ENCODE data around the gene ARHGAP8.
"Not testable (repeated sequence)": the region's sequence is repeated elsewhere in the genome, so short reads cannot be mapped to it uniquely, and the experiment has no call there.

ARHGAP8 gene

GRCh38 chr22:44786610-44787009 is 34.2 kb downstream of the ARHGAP8 start:
- no peak for DNase-seq (ENCODE audit: low read depth, low spot score)
- Histone ChIP-seq H3K36me3 (ENCODE audit: control insufficient read depth, insufficient read depth, low read length) (no peaks in the 10 kb centered on the region; the same call in none of the 2 replicates), H3K9me3 (ENCODE audit: control insufficient read depth, insufficient read depth, low read length) (no peaks in the 10 kb centered on the region), H3K27ac (ENCODE audit: low read length) (no peak overlapping the region), H3K4me3 (ENCODE audit: low read length) (no peak overlapping the region), H3K27me3 (ENCODE audit: control insufficient read depth, insufficient read depth, low read length) (no peaks in the 10 kb centered on the region), H3K4me1 (ENCODE audit: control insufficient read depth, insufficient read depth, low read length) (peaks cover 7% of the 10 kb centered on the region)
- no CpG with 5 or more reads among the region's 7 CpGs for WGBS (ENCODE audit: insufficient coverage, insufficient read length)

GRCh38 chr22:44787832-44788231 is 35.5 kb downstream of the ARHGAP8 start:
- no peaks in the 10 kb centered on the region for H3K27me3 ChIP-seq (ENCODE audit: control insufficient read depth, insufficient read depth, low read length)
- H3K27ac ChIP-seq (ENCODE audit: low read length), result no peak overlapping the region
- H3K9me3 ChIP-seq (ENCODE audit: control insufficient read depth, insufficient read depth, low read length), result no peaks in the 10 kb centered on the region
- H3K4me1 ChIP-seq (ENCODE audit: control insufficient read depth, insufficient read depth, low read length), result peaks cover 5% of the 10 kb centered on the region; the same call in 1 of the 2 replicates
- no CpG with 5 or more reads among the region's 3 CpGs for WGBS (ENCODE audit: insufficient coverage, insufficient read length)
- DNase-seq (ENCODE audit: low read depth, low spot score), result no peak
- H3K4me3 ChIP-seq (ENCODE audit: low read length), result no peak overlapping the region
- no peaks in the 10 kb centered on the region; the same call in none of the 2 replicates for H3K36me3 ChIP-seq (ENCODE audit: control insufficient read depth, insufficient read depth, low read length)

GRCh38 chr22:44793106-44793505 is 40.7 kb downstream of the ARHGAP8 start:
- no CpG with 5 or more reads among the region's 10 CpGs for WGBS (ENCODE audit: insufficient coverage, insufficient read length)
- Histone ChIP-seq H3K9me3 (ENCODE audit: control insufficient read depth, insufficient read depth, low read length) (no peaks in the 10 kb centered on the region), H3K4me3 (ENCODE audit: low read length) (no peak overlapping the region), H3K27ac (ENCODE audit: low read length) (no peak overlapping the region), H3K36me3 (ENCODE audit: control insufficient read depth, insufficient read depth, low read length) (0 out of 2 replicates have a peak, but pooled peaks cover 2% of the 10 kb centered on the region), H3K4me1 (ENCODE audit: control insufficient read depth, insufficient read depth, low read length) (peaks cover 13% of the 10 kb centered on the region), H3K27me3 (ENCODE audit: control insufficient read depth, insufficient read depth, low read length) (no peaks in the 10 kb centered on the region)
- no peak for DNase-seq (ENCODE audit: low read depth, low spot score)

- Histone ChIP-seq H3K36me3 (ENCODE audit: control insufficient read depth, insufficient read depth, low read length) (0 out of 2 replicates have a peak, but pooled peaks cover 2% of the 10 kb centered on the region), H3K27ac (ENCODE audit: low read length) (no peak overlapping the region), H3K27me3 (ENCODE audit: control insufficient read depth, insufficient read depth, low read length) (no peaks in the 10 kb centered on the region), H3K4me3 (ENCODE audit: low read length) (no peak overlapping the region), H3K9me3 (ENCODE audit: control insufficient read depth, insufficient read depth, low read length) (no peaks in the 10 kb centered on the region), H3K4me1 (ENCODE audit: control insufficient read depth, insufficient read depth, low read length) (peaks cover 13% of the 10 kb centered on the region)
- no peak for DNase-seq (ENCODE audit: low read depth, low spot score)
- no CpG with 5 or more reads among the region's 24 CpGs for WGBS (ENCODE audit: insufficient coverage, insufficient read length)
These were observed 41.3 kb downstream of the ARHGAP8 start for GRCh38 chr22:44793506-44794172.

GRCh38 chr22:44795701-44796630 is 43.6 kb downstream of the ARHGAP8 start:
- 0 out of 2 replicates have a peak, but pooled peaks cover 2% of the 10 kb centered on the region for H3K36me3 ChIP-seq (ENCODE audit: control insufficient read depth, insufficient read depth, low read length)
- H3K4me1 ChIP-seq (ENCODE audit: control insufficient read depth, insufficient read depth, low read length), result peaks cover 13% of the 10 kb centered on the region
- no peaks in the 10 kb centered on the region for H3K27me3 ChIP-seq (ENCODE audit: control insufficient read depth, insufficient read depth, low read length)
- DNase-seq (ENCODE audit: low read depth, low spot score), result no peak
- H3K4me3 ChIP-seq (ENCODE audit: low read length), result no peak overlapping the region
- no CpG with 5 or more reads among the region's 18 CpGs for WGBS (ENCODE audit: insufficient coverage, insufficient read length)
- no peaks in the 10 kb centered on the region for H3K9me3 ChIP-seq (ENCODE audit: control insufficient read depth, insufficient read depth, low read length)
- H3K27ac ChIP-seq (ENCODE audit: low read length), result no peak overlapping the region

GRCh38 chr22:44797181-44797725 is 44.9 kb downstream of the ARHGAP8 start:
- Histone ChIP-seq H3K27me3 (ENCODE audit: control insufficient read depth, insufficient read depth, low read length) (no peaks in the 10 kb centered on the region), H3K36me3 (ENCODE audit: control insufficient read depth, insufficient read depth, low read length) (0 out of 2 replicates have a peak, but pooled peaks cover 2% of the 10 kb centered on the region), H3K4me3 (ENCODE audit: low read length) (no peak overlapping the region), H3K27ac (ENCODE audit: low read length) (no peak overlapping the region), H3K9me3 (ENCODE audit: control insufficient read depth, insufficient read depth, low read length) (no peaks in the 10 kb centered on the region), H3K4me1 (ENCODE audit: control insufficient read depth, insufficient read depth, low read length) (peaks cover 13% of the 10 kb centered on the region)
- no peak for DNase-seq (ENCODE audit: low read depth, low spot score)
- no CpG with 5 or more reads among the region's 9 CpGs for WGBS (ENCODE audit: insufficient coverage, insufficient read length)

GRCh38 chr22:44799077-44799945 is 46.9 kb downstream of the ARHGAP8 start:
- DNase-seq (ENCODE audit: low read depth, low spot score), result no peak
- H3K27me3 ChIP-seq (ENCODE audit: control insufficient read depth, insufficient read depth, low read length), result no peaks in the 10 kb centered on the region
- peaks cover 13% of the 10 kb centered on the region for H3K4me1 ChIP-seq (ENCODE audit: control insufficient read depth, insufficient read depth, low read length)
- no peaks in the 10 kb centered on the region for H3K9me3 ChIP-seq (ENCODE audit: control insufficient read depth, insufficient read depth, low read length)
- no peaks in the 10 kb centered on the region for H3K36me3 ChIP-seq (ENCODE audit: control insufficient read depth, insufficient read depth, low read length)
- no peak overlapping the region for H3K27ac ChIP-seq (ENCODE audit: low read length)
- H3K4me3 ChIP-seq (ENCODE audit: low read length), result no peak overlapping the region
- no CpG with 5 or more reads among the region's 16 CpGs for WGBS (ENCODE audit: insufficient coverage, insufficient read length)

- not testable (repeated sequence) for H3K9me3 ChIP-seq (ENCODE audit: control insufficient read depth, insufficient read depth, low read length); DNase-seq (ENCODE audit: low read depth, low spot score); H3K27me3 ChIP-seq (ENCODE audit: control insufficient read depth, insufficient read depth, low read length); H3K36me3 ChIP-seq (ENCODE audit: control insufficient read depth, insufficient read depth, low read length); H3K4me3 ChIP-seq (ENCODE audit: low read length); H3K27ac ChIP-seq (ENCODE audit: low read length)
- H3K4me1 ChIP-seq (ENCODE audit: control insufficient read depth, insufficient read depth, low read length), result peaks cover 13% of the 10 kb centered on the region
- no CpG with 5 or more reads among the region's 17 CpGs for WGBS (ENCODE audit: insufficient coverage, insufficient read length)
These were observed 47.7 kb downstream of the ARHGAP8 start for GRCh38 chr22:44799946-44800634.

GRCh38 chr22:44801476-44801875 is 49.1 kb downstream of the ARHGAP8 start:
- no peak for DNase-seq (ENCODE audit: low read depth, low spot score)
- H3K27ac ChIP-seq (ENCODE audit: low read length), result no peak overlapping the region
- H3K36me3 ChIP-seq (ENCODE audit: control insufficient read depth, insufficient read depth, low read length), result no peaks in the 10 kb centered on the region
- H3K27me3 ChIP-seq (ENCODE audit: control insufficient read depth, insufficient read depth, low read length), result no peaks in the 10 kb centered on the region
- no peak overlapping the region for H3K4me3 ChIP-seq (ENCODE audit: low read length)
- H3K9me3 ChIP-seq (ENCODE audit: control insufficient read depth, insufficient read depth, low read length), result no peaks in the 10 kb centered on the region
- WGBS (ENCODE audit: insufficient coverage, insufficient read length), result no CpG with 5 or more reads among the region's 11 CpGs
- H3K4me1 ChIP-seq (ENCODE audit: control insufficient read depth, insufficient read depth, low read length), result peaks cover 3% of the 10 kb centered on the region

Measured in iPS DF 6.9 (cell line).